Natural killer cell treated with Interleukin-12 subunit alpha and Interleukin-12 subunit beta and Interleukin-15 and Interleukin-18, amount 100 ng/mL, for 72 hours (primary cell): Measurements from ENCODE around the gene GM2A. TPM values are rescaled to one million over a fixed set of nuclear protein-coding genes. Genes with fewer than 3 reads are reported as not detected.
"Not testable (repeated sequence)": the region's sequence is repeated elsewhere in the genome, so short reads cannot be mapped to it uniquely, and the experiment has no call there.

Experiments used
- ATAC-seq, 2 donors: fragments of 150-1000 bp; cut with Tn5 transposase in 1 of 2; sonication (Bioruptor Pico), chemical (Tn5 transposase) in 1 of 2; 2 replicates each; pipeline ENCODE4 v1.10.0; 2021
- DNase-seq: peaks from one replicate; pipeline ENCODE4 v3.0.0; 2022; ENCODE audit warnings: low spot score
- H3K27ac Mint-ChIP-seq, 2 donors: 1 replicate in 1 of 2; 2 replicates in 1 of 2; pipeline ENCODE4 v1.8.0; 2022; ENCODE audit warnings: mixed read lengths in 2 of 2, mild to moderate bottlenecking in 1 of 2, moderate library complexity in 1 of 2
- H3K27me3 Mint-ChIP-seq, 2 donors: 1 replicate in 1 of 2; 2 replicates in 1 of 2; pipeline ENCODE4 v1.8.0; 2022; ENCODE audit warnings: mixed read lengths in 2 of 2
- H3K36me3 Mint-ChIP-seq: one replicate; pipeline ENCODE4 v1.8.0; 2022; ENCODE audit warnings: mixed read lengths
- H3K4me1 Mint-ChIP-seq, 2 donors: 1 replicate in 1 of 2; 2 replicates in 1 of 2; pipeline ENCODE4 v1.8.0; 2022; ENCODE audit warnings: low read depth in 2 of 2, mixed read lengths in 2 of 2, mild to moderate bottlenecking in 1 of 2
- H3K4me3 Mint-ChIP-seq: one replicate; pipeline ENCODE4 v1.8.0; 2022; ENCODE audit warnings: mixed read lengths
- H3K9me3 Mint-ChIP-seq: 2 replicates; pipeline ENCODE4 v1.8.0; 2022; ENCODE audit warnings: mixed read lengths
- total RNA-seq, 2 donors: library from RNA; stranded (reverse); gene quantifications; one replicate each; pipeline ENCODE4 v1.2.3, GENCODE V29; 2022

GM2A gene
- total RNA-seq, 2 donors from 2014 or later = 15.4 to 15.9 TPM

- H3K27me3 Mint-ChIP-seq = peaks cover 0 to 2% of the 10 kb centered on the region in 2 donors
- H3K4me3 Mint-ChIP-seq = peak overlapping the region; percentile 97
- H3K4me1 Mint-ChIP-seq = peaks cover 32 to 34% of the 10 kb centered on the region in 2 donors
- DNase-seq (no peak), ATAC-seq (no peak)
- no peaks in the 10 kb centered on the region for H3K36me3 Mint-ChIP-seq
- no peaks in the 10 kb centered on the region for H3K9me3 Mint-ChIP-seq
- H3K27ac Mint-ChIP-seq = peak overlapping the region; percentile 39 to 63
Observed at GRCh38 chr5:151250346-151251000, 2.5 kb upstream of the GM2A start.

DNA sequence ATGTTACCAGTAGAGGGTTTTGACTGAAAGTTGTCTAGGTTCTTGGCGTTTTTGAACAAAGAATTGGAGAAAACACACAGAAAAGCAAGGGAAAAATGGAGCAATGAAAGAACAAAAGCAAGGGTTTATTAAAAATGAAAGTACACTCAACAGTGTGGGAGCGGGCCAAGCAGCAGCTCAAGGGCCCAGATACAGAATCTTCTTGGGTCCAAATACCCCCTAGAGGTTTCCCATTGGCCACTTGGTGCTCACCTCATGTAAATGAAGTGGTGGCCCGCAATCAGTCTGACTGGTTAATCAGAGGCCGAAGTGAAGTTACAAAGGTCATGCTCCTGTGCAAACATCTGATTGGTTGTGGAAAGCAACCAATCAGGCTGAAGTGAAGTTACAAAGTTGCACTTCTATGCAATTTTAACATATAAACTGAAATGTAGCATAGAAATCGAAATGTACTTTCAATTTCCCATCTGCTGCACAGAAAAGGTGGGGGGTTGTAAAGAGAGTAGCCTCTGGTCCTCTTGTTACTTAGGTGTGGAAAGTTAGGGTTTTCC, 1.9 kb upstream of the GM2A start:
- H3K4me3 Mint-ChIP-seq = peak overlapping the region; percentile 97
- H3K9me3 Mint-ChIP-seq = no peaks in the 10 kb centered on the region
- ATAC-seq (no peak), DNase-seq (no peak)
- peaks cover 32 to 34% of the 10 kb centered on the region in 2 donors for H3K4me1 Mint-ChIP-seq
- peak overlapping the region; percentile 39 to 63 for H3K27ac Mint-ChIP-seq
- no peaks in the 10 kb centered on the region for H3K36me3 Mint-ChIP-seq
- peaks cover 0 to 2% of the 10 kb centered on the region in 2 donors for H3K27me3 Mint-ChIP-seq

DNA sequence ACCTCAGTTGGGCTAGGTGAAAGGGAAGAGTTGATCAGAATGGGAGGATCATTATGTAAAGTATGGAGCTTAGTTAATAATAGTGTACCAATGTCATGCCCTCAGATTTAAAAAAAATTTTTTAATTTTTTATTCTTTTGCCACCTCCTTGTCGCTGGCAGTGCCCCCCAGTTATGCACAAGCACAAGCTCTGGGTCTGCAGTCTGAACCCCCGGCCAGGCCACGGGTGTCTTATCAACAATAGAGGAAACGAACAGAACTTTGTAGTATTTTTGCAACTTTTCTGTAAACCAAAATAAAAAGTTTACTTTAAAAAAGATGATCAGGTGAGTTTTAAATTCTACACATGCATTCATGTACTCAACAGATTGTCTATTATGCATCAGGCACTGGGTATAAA, 1.4 kb upstream of the GM2A start:
- peaks cover 0 to 2% of the 10 kb centered on the region in 2 donors for H3K27me3 Mint-ChIP-seq
- H3K4me3 Mint-ChIP-seq = peak overlapping the region; percentile 97
- no peaks in the 10 kb centered on the region for H3K36me3 Mint-ChIP-seq
- DNase-seq (no peak), ATAC-seq (no peak)
- peaks cover 33 to 34% of the 10 kb centered on the region in 2 donors for H3K4me1 Mint-ChIP-seq
- H3K27ac Mint-ChIP-seq = peak overlapping the region; percentile 39 to 58
- H3K9me3 Mint-ChIP-seq = no peaks in the 10 kb centered on the region

DNA sequence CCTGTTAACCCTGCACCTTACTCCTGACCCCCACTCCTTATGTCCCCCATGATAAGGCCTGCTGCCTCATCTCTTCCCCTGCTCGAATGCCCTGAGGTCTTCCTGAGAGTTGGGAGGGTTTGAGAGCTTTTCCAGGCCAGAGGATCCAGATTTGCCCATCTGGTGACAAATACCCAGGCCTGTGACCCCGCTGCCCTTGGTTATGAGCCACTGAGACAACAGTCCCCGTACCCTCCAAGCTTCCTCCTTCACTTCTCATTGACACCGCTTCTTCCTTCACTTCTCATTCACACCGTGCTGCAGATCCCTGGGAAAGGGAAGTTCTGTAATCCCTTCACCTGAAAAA, 593 bp downstream of the GM2A start:
- Mint-ChIP-seq H3K27ac (peak overlapping the region; percentile 44 to 68), H3K9me3 (no peaks in the 10 kb centered on the region), H3K4me3 (peak overlapping the region; percentile 97), H3K27me3 (no peaks in the 10 kb centered on the region), H3K4me1 (peaks cover 37 to 38% of the 10 kb centered on the region in 2 donors), H3K36me3 (no peaks in the 10 kb centered on the region)
- ATAC-seq (no peak), DNase-seq (no peak)

DNA sequence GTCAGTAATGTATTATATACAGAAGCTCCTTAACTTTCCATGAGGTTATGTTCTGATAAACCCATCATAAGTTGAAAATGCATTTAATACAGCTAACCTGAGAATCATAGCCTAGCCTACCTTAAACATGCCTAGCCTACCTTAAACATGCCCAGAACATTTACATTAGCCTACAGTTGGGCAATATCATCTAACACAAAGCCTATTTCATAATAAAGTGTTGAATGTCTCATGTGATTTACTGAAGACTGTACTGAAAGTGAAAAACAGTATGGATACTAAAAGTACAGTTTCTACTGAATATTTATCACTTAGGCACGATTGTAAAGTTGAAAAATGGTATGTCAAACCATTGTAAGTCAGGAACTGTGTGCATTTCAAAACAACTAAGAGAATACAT, 1.6 kb downstream of the GM2A start:
- no peak for ATAC-seq
- no peaks in the 10 kb centered on the region for H3K36me3 Mint-ChIP-seq

GRCh38 chr5:151254990-151255389, 2.0 kb downstream of the GM2A start:
- not testable (repeated sequence) for H3K27me3 Mint-ChIP-seq, DNase-seq, ATAC-seq, H3K36me3 Mint-ChIP-seq, H3K9me3 Mint-ChIP-seq, H3K27ac Mint-ChIP-seq, H3K4me3 Mint-ChIP-seq
- peaks cover 38 to 43% of the 10 kb centered on the region in 2 donors for H3K4me1 Mint-ChIP-seq

More for the DNA sequence above, 1.6 kb downstream of the GM2A start:
- Mint-ChIP-seq H3K9me3 (no peaks in the 10 kb centered on the region), H3K4me3 (no peak overlapping the region), H3K27me3 (no peaks in the 10 kb centered on the region), H3K4me1 (peaks cover 38 to 43% of the 10 kb centered on the region in 2 donors), H3K27ac (no peak overlapping the region)
- DNase-seq = no peak

DNA sequence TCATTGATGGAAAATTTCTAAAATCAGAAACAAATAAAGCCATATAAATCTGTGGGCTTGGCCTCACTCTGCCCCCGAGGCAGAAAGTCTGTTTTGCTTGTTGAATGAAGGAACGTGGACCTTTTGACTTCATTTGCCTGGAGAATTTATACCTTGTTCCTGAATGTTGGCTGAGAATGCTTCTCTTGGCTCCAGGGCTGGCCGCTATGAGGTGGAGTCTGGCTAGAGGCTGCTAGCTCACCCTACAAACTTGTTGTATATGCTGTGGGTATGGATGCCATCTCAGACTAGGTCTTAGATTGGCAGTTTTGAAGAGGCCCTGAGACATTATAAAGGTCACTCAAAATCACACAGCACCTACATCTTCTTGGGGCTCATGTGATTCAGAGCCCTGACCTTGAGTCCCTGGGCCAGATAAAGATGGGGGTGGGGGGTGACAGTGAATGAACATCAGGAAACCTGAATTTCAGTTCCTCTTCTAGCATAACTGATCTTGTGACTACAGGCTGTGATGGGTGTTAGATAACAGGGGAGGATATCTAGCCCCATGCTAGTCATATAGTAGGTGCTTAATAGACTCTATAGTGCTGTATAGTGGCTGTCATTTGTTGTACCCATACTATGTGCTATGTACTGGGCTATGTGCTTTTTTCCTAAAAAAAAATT, 2.8 kb downstream of the GM2A start:
- Mint-ChIP-seq H3K9me3 (no peaks in the 10 kb centered on the region), H3K4me1 (peaks cover 32 to 37% of the 10 kb centered on the region in 2 donors), H3K27ac (no peak overlapping the region), H3K4me3 (no peak overlapping the region), H3K27me3 (no peaks in the 10 kb centered on the region), H3K36me3 (no peaks in the 10 kb centered on the region)
- DNase-seq = no peak
- ATAC-seq = no peak

- DNase-seq = no peak
- no peak overlapping the region for H3K4me3 Mint-ChIP-seq
- H3K4me1 Mint-ChIP-seq = peaks cover 19 to 28% of the 10 kb centered on the region in 2 donors
- no peaks in the 10 kb centered on the region for H3K9me3 Mint-ChIP-seq
- H3K36me3 Mint-ChIP-seq = no peaks in the 10 kb centered on the region
- H3K27me3 Mint-ChIP-seq = no peaks in the 10 kb centered on the region
- H3K27ac Mint-ChIP-seq = no peak overlapping the region
- ATAC-seq = no peak
Observed at GRCh38 chr5:151257731-151258181, 4.8 kb downstream of the GM2A start.

- Mint-ChIP-seq H3K27me3 (no peaks in the 10 kb centered on the region), H3K9me3 (no peaks in the 10 kb centered on the region), H3K36me3 (no peaks in the 10 kb centered on the region), H3K4me1 (peaks cover 14 to 24% of the 10 kb centered on the region in 2 donors), H3K4me3 (no peak overlapping the region), H3K27ac (no peak overlapping the region)
- DNase-seq = no peak
- ATAC-seq = no peak
Observed at GRCh38 chr5:151258201-151258611, 5.2 kb downstream of the GM2A start.

DNA sequence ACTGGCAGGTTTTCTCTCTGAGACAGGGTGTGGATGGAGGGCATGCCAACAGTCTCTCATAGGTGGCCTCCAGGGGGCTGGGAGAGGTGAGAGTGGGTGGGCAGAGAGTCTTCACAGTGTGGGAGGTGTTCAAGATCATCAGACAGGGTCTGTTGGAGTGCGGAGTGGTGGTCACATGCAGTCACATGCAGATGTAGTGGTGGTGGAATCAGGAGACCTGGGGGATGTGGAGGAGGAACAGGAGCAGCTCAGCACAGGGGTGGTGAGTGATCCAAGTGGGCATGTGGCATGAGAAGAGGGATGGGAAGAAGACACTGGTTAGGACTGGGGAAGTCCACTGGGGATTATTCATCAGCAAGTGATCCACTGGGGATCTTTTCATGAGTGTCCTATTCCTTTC, 5.8 kb downstream of the GM2A start:
- no peak for ATAC-seq

GRCh38 chr5:151259931-151260330, 6.9 kb downstream of the GM2A start:
- H3K27ac Mint-ChIP-seq = no peak overlapping the region
- no peak for DNase-seq
- H3K4me3 Mint-ChIP-seq = no peak overlapping the region
- peaks cover 13 to 17% of the 10 kb centered on the region in 2 donors for H3K4me1 Mint-ChIP-seq
- no peak for ATAC-seq
- no peaks in the 10 kb centered on the region for H3K9me3 Mint-ChIP-seq
- H3K36me3 Mint-ChIP-seq = no peaks in the 10 kb centered on the region
- H3K27me3 Mint-ChIP-seq = no peaks in the 10 kb centered on the region

More for the DNA sequence above, 5.8 kb downstream of the GM2A start:
- DNase-seq = no peak
- Mint-ChIP-seq H3K4me3 (no peak overlapping the region), H3K36me3 (no peaks in the 10 kb centered on the region), H3K4me1 (peaks cover 10 to 19% of the 10 kb centered on the region in 2 donors), H3K27ac (no peak overlapping the region), H3K27me3 (no peaks in the 10 kb centered on the region), H3K9me3 (no peaks in the 10 kb centered on the region)

DNA sequence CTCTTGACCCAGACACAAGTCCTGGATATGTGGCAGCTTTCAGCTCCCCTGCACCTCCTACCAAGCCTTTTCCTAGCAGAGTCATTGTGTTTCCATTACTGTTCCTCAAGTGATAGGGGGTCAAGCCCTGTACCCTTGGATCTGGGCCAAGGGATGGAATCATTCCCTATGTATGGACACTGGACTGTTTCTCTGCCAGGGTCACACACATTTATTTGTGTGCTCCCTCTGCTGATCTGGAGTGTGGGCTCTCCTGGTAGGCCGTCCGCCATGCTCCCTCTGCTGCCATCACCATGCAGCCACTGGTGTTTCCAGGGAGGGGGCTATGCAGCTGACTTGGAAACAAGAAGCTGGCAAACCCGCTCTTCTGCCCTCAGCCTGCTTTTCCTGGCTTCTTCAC, 9.5 kb downstream of the GM2A start:
- ATAC-seq (no peak), DNase-seq (no peak)
- Mint-ChIP-seq H3K27ac (no peak overlapping the region), H3K4me1 (peaks cover 13% of the 10 kb centered on the region in 2 donors), H3K4me3 (no peak overlapping the region), H3K36me3 (no peaks in the 10 kb centered on the region), H3K9me3 (no peaks in the 10 kb centered on the region), H3K27me3 (no peaks in the 10 kb centered on the region)

DNA sequence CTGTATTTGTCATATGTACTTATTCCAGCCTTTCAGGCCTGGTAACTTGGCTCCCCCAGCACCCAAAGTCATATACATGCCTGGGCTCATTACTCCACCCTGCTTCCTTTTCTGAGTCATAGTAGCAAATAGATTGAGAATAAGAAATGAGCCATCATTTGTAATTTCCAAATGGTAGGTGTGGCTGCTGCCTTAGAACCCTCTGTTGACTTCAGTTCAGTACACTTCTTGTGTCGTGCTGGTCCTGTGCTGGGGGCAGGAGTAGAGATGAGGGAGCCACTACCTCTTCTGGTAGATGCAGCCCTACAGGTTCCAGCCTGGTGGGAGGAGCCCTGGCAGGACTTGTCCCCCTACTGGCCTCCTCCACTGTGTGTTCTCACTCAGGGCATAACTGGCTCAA, 11.1 kb downstream of the GM2A start:
- Mint-ChIP-seq H3K27me3 (no peaks in the 10 kb centered on the region), H3K4me3 (peak overlapping the region; percentile 44), H3K4me1 (peaks cover 7 to 9% of the 10 kb centered on the region in 2 donors), H3K36me3 (no peaks in the 10 kb centered on the region), H3K27ac (peak overlapping the region; percentile 40 to 81), H3K9me3 (no peaks in the 10 kb centered on the region)
- DNase-seq (no peak), ATAC-seq (peak; percentile 53 to 89)
